Prostate gland (tissue), 2 donors: ENCODE results near the gene FMO4. TPM values are rescaled to one million over a fixed set of nuclear protein-coding genes. Genes with fewer than 3 reads are reported as not detected.

Experiments
- DNase-seq: peaks from one replicate; pipeline ENCODE4 v3.0.0-alpha.2; 2019; ENCODE audit warnings: low spot score
- H3K27ac ChIP-seq, 2 donors: fragments of 200-600 bp; sonication (generic); 2 replicates each; pipeline ENCODE4 v1.5.1; 2017 to 2019
- H3K27me3 ChIP-seq: fragments of 200-600 bp; sonication (generic); replicated peaks from 2 replicates; pipeline ENCODE4 v1.5.1; 2019; ENCODE audit not compliant: insufficient read depth
- H3K36me3 ChIP-seq, 2 donors: fragments of 200-600 bp; sonication (generic); 1 replicate in 1 of 2; 2 replicates in 1 of 2; pipeline versions ENCODE4 v1.5.1 to v1.8.1; 2017 to 2019
- H3K4me1 ChIP-seq: fragments of 200-600 bp; sonication (generic); replicated peaks from 2 replicates; pipeline ENCODE4 v1.5.1; 2019
- H3K4me3 ChIP-seq, 2 donors: fragments of 200-600 bp; sonication (generic); 2 replicates each; pipeline ENCODE4 v1.5.1; 2017 to 2019
- H3K9me3 ChIP-seq: fragments of 200-600 bp; sonication (generic); 2 replicates; pipeline ENCODE4 v1.5.1; 2017
- POLR2A ChIP-seq: fragments of 450-650 bp; IDR thresholded peaks from one replicate; pipeline ENCODE4 v1.6.1; 2016; ENCODE audit warnings: antibody characterized with exemption, mild to moderate bottlenecking
- POLR2AphosphoS5 ChIP-seq: sonication (generic); formaldehyde crosslinking; IDR thresholded peaks from one replicate; pipeline ENCODE4 v1.6.1; 2017; ENCODE audit warnings: antibody characterized with exemption
- WGBS: methylation state at CpG from one replicate; pipeline ENCODE4 v1.1.5; 2018; 5-methylcytosine and 5-hydroxymethylcytosine counted together
- intact Hi-C: fragments of 100-400 bp; cut with DNase I; formaldehyde crosslinking; loops from one replicate; pipeline ENCODE4 v1.14.2; 2022
- total RNA-seq, 2 donors: library from RNA; depleted of rRNA; stranded (reverse); fragments of >200 nt; gene quantifications; one replicate each; pipeline ENCODE4 v1.1.0, GENCODE V29; 2016
- TF ChIP-seq, protein P1 (sequence below), 4 experiments: fragments of 200-600 bp in 2 of 4; fragments of 450-650 bp in 2 of 4; sonication (generic) in 2 of 4; IDR thresholded peaks; 1 replicate in 3 of 4; 2 replicates in 1 of 4; pipeline ENCODE4 v1.5.1; 2016 to 2019; ENCODE audit warnings: antibody characterized with exemption in 4 of 4, mild to moderate bottlenecking in 2 of 4, moderate library complexity in 2 of 4

The FMO4 gene
- total RNA-seq, 2 donors from 2014 or later = 6.7 to 7.1 TPM

DNA sequence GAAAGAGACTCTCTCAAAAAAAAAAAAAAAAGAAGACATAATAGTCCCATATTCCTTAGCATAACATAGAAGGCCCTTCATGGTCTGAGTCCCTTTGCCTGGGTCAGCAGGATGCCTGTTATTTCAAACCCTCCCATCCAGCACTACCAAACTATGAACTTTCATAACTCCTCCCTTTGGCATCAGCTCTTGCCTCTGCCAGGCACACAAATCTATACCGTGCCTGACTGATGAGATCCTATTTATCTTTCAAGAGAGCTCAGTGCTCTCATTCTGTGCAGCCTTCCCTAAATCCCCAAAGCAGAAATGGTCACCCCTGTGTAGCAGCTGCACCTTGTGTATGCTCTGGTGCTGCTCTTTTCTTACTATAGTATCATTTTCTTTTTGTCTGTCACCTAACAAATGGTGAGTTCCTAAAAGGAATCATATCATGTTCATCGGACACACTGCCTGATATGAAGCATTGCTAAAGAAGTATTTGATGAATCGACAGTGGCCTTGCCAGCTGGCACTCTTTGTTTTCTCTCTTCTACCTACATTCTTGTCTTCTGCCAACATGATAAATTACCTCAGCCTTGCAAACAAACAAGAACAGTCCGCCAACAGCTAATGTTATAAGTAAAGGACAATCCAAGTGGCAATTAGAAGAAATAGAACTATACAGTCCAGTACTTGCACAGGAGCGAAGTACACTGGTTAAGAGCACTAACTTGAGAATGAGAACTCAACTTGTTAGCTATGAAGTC, 29.9 kb downstream of the FMO4 start:
- intact Hi-C loops = no loop called here
- TF ChIP-seq POLR2AphosphoS5 = peak; percentile 88
- no peak for TF ChIP-seq POLR2A
- Histone ChIP-seq H3K4me3 (no peak overlapping the region), H3K36me3 (no peaks in the 10 kb centered on the region), H3K9me3 (no peaks in the 10 kb centered on the region), H3K27ac (no peak overlapping the region), H3K4me1 (peaks cover 6% of the 10 kb centered on the region), H3K27me3 (no peaks in the 10 kb centered on the region)
- DNase-seq = peak; percentile 82
- 39% methylated on average over 5 of the region's 5 CpGs for WGBS

DNA sequence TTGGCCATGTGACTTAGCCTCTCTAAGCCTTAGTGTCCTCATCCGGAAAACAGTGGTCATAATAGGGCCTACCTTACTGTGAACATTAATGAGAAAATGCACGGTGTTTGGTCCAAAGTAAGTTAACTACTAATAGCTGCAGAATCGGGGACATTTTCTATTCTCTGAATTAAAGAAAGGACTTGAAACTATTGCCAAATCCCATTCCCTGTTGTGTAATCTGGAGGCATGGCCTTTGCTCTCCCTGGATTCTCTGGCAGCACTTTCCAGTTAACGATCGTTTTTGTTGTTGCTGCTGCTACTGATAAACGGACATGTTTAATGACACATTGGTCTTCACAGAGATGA, 30.5 kb downstream of the FMO4 start:
- intact Hi-C loops = no loop called here
- Histone ChIP-seq H3K36me3 (no peaks in the 10 kb centered on the region), H3K4me3 (no peak overlapping the region), H3K27ac (no peak overlapping the region), H3K9me3 (no peaks in the 10 kb centered on the region), H3K27me3 (no peaks in the 10 kb centered on the region), H3K4me1 (peaks cover 6% of the 10 kb centered on the region)
- no peak for DNase-seq
- 49% methylated on average over 6 of the region's 6 CpGs for WGBS
- TF ChIP-seq POLR2AphosphoS5 (no peak), POLR2A (no peak)
- TF ChIP-seq, protein P1, sequence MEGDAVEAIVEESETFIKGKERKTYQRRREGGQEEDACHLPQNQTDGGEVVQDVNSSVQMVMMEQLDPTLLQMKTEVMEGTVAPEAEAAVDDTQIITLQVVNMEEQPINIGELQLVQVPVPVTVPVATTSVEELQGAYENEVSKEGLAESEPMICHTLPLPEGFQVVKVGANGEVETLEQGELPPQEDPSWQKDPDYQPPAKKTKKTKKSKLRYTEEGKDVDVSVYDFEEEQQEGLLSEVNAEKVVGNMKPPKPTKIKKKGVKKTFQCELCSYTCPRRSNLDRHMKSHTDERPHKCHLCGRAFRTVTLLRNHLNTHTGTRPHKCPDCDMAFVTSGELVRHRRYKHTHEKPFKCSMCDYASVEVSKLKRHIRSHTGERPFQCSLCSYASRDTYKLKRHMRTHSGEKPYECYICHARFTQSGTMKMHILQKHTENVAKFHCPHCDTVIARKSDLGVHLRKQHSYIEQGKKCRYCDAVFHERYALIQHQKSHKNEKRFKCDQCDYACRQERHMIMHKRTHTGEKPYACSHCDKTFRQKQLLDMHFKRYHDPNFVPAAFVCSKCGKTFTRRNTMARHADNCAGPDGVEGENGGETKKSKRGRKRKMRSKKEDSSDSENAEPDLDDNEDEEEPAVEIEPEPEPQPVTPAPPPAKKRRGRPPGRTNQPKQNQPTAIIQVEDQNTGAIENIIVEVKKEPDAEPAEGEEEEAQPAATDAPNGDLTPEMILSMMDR (IDR thresholded peaks at IDR 0.05) = no peak

DNA sequence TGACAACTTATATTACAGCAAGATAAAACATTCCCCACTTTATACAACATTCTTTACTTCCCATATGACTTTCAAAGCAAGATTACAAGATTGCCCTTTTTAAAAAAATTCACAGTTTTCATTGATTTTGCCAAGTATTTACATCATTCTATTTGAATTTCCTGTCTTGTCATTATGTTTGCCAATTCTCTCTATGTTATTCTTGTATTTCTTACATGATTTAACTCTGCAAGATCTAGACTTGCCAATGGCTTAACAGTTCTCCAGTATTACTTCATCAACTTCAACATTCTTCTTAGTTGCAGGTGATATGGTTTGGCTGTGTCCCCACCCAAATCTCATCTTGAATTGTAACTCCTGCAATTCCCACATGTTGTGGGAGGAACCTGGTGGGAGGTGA, 31.6 kb downstream of the FMO4 start:
- H3K27me3 ChIP-seq = no peaks in the 10 kb centered on the region
- H3K9me3 ChIP-seq = no peaks in the 10 kb centered on the region
- no peak for DNase-seq
- H3K36me3 ChIP-seq = no peaks in the 10 kb centered on the region
- TF ChIP-seq POLR2AphosphoS5 (no peak), POLR2A (no peak)
- TF ChIP-seq, protein P1 (IDR thresholded peaks at IDR 0.05) = no peak
- intact Hi-C loops = no loop called here
- no peak overlapping the region for H3K4me3 ChIP-seq
- H3K27ac ChIP-seq = no peak overlapping the region
- peaks cover 6% of the 10 kb centered on the region for H3K4me1 ChIP-seq

DNA sequence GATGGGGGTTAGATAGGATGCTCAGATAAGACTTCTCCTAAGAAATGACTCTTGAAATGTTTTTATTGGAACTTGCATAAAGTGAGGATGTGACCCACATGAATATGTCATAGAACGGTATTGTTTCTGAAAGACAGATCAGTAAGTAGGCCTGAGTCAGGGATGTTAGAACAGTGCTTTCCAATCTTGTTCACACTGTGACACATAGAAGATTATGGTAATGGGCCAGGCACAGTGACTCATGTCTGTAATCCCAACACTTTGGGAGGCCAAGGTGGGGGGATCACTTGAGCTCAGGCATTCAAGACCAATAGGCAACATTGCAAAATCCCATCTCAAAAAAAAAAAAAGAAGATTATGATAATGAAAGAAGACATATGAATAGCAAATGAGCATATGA, 32.9 kb downstream of the FMO4 start:
- Histone ChIP-seq H3K4me3 (no peak overlapping the region), H3K9me3 (no peaks in the 10 kb centered on the region), H3K36me3 (no peaks in the 10 kb centered on the region), H3K27me3 (no peaks in the 10 kb centered on the region), H3K27ac (no peak overlapping the region), H3K4me1 (peaks cover 6% of the 10 kb centered on the region)
- intact Hi-C loops = no loop called here
- DNase-seq = no peak
- WGBS = 70% methylated on average over 1 of the region's 1 CpG
- TF ChIP-seq, protein P1 (IDR thresholded peaks at IDR 0.05) = no peak
- TF ChIP-seq POLR2A = no peak
- no peak for TF ChIP-seq POLR2AphosphoS5

DNA sequence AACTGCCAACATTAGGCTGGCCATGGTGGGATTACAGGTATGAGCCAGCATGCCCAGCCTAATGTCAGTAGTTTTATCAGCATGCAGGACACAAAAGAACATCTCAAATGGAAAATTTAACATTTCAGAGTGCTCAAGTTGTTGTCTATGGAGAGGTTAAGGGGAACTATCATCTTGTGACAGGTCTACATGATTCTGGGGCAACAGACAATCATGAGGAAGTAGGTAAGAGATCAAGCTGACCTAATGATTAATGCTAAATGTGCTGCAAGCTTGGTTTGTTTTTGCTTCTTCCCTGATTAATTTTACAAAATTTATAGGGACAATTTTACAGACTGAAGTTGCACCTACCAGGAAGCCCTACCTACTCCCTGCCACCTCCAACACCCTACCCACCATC, 36.6 kb downstream of the FMO4 start:
- no peak overlapping the region for H3K27ac ChIP-seq
- H3K27me3 ChIP-seq = no peaks in the 10 kb centered on the region
- no peak for DNase-seq
- no peaks in the 10 kb centered on the region for H3K9me3 ChIP-seq
- H3K36me3 ChIP-seq = no peaks in the 10 kb centered on the region
- intact Hi-C loops = no loop called here
- H3K4me3 ChIP-seq = no peak overlapping the region
- no peak for TF ChIP-seq POLR2AphosphoS5
- no peak for TF ChIP-seq POLR2A
- TF ChIP-seq, protein P1 (IDR thresholded peaks at IDR 0.05) = no peak
- no peaks in the 10 kb centered on the region for H3K4me1 ChIP-seq
